Fibroblast of skin of back (primary cell): ENCODE results near the gene POMT1. TPM values are rescaled to one million over a fixed set of nuclear protein-coding genes. Genes with fewer than 3 reads are reported as not detected.
"Not testable (repeated sequence)": the region's sequence is repeated elsewhere in the genome, so short reads cannot be mapped to it uniquely, and the experiment has no call there.

ENCODE experiments used
- DNase-seq: peaks from one replicate; pipeline ENCODE4 v3.0.0-alpha.2; 2013
- polyA plus RNA-seq, 2 experiments: library from polyadenylated mRNA; unstranded; fragments of 120-200 nt; gene quantifications; one replicate each; pipeline ENCODE4 v1.2.1, GENCODE V29; 2013; ENCODE audit not compliant: insufficient read length in 2 of 2

POMT1 gene, protein sequence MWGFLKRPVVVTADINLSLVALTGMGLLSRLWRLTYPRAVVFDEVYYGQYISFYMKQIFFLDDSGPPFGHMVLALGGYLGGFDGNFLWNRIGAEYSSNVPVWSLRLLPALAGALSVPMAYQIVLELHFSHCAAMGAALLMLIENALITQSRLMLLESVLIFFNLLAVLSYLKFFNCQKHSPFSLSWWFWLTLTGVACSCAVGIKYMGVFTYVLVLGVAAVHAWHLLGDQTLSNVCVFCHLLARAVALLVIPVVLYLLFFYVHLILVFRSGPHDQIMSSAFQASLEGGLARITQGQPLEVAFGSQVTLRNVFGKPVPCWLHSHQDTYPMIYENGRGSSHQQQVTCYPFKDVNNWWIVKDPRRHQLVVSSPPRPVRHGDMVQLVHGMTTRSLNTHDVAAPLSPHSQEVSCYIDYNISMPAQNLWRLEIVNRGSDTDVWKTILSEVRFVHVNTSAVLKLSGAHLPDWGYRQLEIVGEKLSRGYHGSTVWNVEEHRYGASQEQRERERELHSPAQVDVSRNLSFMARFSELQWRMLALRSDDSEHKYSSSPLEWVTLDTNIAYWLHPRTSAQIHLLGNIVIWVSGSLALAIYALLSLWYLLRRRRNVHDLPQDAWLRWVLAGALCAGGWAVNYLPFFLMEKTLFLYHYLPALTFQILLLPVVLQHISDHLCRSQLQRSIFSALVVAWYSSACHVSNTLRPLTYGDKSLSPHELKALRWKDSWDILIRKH
- 18.4 TPM for polyA plus RNA-seq (2013, experiment 1 of 2; ENCODE audit: insufficient read length)
- 17.2 TPM for polyA plus RNA-seq (2013, experiment 2 of 2; ENCODE audit: insufficient read length)

DNA sequence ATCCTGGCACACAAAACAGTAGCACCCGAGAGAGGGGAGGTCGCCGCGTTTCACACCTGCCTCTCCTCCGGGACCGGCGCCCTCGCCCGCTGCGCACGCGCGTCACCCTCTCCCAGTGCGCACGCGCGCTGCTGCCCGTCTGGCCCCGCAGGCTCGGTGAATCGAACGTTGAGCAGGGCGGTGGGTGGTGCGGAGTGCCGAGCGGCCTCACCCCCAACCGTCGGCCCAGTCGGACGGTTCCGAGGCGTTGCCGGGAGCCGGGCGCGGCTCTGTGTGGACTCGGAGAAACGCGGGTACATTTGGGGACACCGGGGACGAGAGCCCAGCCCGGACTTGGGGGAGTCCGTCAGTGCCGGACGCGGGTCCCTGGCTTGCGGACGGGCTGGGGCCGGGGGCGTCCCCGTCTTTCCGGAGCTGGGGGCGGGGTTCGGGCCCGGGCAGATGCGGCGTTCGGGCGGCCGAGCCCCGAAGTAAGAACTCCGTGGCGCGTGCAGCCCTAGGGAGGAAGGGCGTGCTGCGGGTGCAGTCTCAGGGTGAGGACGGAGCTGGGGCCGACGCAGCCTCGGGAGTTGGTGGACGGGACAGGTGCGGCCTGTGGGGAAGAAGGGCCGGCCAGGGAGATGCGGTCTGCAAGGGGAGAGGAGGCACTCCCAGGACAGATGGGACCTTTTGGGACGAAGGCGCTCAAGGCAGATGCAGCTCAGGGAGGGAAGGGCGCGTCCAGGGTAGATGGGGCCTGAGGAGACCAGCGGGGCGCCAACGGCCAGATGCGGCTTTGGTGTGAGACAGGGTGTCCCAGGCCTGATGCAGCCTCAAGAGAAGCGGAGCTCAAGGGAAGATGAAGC is at the start of gene POMT1:
Gene POMT1 (plus strand): TSS at position 138 of the 845 bp plus-strand sequence. CDS start 1,301 bp downstream, outside the sequence.
- DNase-seq = peak; percentile 80

DNA sequence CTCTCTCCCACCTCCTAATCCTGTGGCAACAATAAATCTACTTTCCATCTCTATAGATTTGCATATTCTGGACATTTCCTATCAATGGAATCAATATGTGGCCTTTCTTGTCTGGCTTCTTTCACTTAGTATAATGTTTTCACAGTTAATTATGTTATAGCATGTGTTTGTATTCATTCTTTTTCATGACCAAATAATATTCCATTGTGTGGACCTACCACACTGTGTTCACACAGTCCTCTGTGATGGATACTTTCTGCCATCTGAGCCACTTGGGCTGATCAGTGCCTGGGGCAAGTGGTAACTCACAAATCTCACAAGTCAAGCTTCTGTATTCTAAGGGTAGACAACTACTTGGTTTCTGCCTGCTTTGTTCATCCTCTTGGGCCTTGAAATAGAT is 48.7 kb upstream of the POMT1 start:
- DNase-seq = no peak

DNA sequence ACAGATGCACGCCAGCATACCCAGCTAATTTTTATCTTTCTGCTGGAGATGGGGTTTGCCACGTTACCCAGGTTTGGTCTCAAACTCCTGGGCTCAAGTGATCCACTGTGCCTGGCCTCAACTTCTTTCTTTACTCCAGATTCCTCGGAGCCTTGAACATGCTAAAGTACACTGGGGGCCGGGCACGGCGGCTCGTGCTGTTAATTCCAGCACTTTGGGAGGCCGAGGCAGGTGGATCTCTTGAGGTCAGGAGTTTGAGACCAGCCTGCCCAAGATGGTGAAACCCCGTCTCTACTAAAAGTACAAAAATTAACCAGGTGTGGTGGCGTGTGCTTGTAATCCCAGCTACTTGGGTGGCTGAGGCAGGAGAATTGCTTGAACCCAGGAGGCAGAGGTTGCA is 47.1 kb upstream of the POMT1 start:
- not testable (repeated sequence) for DNase-seq

DNA sequence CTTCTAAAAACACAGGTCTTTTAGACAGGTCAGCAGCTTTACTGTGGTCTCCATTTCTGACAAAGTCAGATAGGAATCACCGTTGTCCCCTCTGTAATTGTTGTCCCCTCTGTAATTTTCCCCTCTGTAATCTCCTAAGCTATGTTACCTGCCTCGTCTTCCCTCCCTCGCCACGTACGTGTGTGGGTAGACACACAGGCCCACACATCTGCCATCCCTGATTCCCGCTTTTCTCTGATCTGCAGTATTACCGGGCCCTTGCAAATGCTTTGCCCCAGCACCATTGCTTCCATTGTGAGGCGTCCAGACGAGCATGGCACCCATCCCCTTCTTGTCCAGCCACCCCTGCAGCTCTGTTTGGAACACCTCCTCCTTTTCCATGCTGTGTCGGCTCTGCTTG is 45.0 kb upstream of the POMT1 start:
- no peak for DNase-seq

DNA sequence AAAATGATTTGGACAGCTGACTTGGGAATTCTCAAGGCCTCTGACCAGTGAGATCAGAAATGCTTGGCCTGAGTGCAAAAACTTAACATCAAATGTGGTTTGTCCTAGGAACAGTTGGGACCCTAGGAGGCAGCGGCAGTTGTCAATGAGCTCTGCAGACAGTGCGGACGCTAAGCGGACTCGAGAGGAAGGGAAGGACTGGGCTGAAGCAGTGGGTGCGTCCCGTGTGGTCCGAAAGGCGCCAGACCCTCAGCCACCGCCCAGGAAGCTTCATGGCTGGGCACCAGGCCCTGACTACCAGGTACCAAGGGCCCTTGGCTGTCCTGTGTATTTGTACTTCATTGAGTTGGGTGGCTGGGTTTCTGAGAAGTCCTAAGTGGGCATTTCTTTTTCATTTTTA is 43.7 kb upstream of the POMT1 start:
- no peak for DNase-seq

DNA sequence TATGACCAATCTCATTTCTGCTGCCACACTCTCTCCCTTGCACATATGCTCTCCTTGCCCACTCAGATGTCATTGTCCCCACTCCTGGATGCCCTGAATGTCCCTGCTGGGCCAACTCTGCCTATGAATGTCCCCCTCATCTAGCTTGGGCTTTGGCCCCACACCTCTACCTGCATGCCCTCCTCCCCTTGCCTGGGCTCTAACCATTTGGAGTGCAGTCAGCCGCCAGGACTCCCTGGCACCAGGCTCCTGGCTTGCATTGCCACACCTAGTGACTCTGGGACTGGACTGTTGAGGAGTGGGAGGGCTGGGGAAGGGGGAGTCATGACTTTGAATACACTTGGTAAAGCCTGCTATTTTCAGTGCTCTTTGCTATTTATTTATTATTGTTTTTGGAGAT is 41.6 kb upstream of the POMT1 start:
- no peak for DNase-seq

DNA sequence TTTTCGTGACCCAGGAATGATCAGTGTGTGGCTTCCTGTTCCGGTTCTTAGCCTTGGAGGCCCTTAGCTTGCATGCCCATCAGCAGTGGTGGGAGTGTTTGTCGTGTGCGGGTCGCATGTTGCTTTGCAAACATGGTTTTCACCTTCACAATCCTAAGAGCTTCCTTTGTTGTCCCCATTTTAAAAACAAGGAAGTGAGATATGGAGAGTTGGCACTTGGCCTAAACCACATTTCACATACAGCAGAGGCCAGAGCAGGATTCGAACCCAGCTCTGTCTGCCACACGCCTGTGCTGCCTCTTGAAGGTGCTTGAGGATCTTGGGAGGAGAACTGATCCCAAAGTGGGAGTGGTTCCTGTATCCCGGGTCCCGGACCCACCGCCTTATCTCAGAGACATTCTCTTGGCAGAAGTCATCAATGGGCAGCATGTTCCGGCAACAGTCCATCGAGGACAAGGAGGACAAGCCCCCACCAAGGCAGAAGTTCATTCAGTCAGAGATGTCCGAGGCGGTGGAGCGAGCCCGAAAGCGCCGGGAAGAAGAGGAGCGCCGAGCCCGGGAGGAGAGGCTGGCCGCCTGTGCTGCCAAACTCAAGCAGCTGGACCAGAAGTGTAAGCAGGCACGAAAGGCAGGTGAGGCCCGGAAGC is 38.2 kb upstream of the POMT1 start:
- no peak for DNase-seq

DNA sequence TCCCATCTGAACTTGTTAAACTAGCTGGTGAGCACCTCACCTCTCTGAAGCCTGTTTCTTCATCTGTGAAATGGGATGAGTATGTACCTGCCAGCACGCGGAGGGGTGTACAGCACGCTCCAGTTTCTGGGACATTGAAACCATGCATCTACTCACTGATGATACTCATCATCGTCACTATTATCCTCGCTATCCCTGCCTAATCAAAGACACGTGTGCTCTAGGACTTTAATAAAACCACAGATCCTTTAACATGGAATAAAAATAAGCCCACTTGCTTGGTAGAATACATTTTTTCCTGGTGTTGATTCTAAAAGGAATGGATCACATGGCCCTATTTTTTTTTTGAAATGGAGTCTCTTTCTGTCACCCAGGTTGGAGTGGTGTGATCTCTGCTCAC is 37.3 kb upstream of the POMT1 start:
- DNase-seq = no peak

DNA sequence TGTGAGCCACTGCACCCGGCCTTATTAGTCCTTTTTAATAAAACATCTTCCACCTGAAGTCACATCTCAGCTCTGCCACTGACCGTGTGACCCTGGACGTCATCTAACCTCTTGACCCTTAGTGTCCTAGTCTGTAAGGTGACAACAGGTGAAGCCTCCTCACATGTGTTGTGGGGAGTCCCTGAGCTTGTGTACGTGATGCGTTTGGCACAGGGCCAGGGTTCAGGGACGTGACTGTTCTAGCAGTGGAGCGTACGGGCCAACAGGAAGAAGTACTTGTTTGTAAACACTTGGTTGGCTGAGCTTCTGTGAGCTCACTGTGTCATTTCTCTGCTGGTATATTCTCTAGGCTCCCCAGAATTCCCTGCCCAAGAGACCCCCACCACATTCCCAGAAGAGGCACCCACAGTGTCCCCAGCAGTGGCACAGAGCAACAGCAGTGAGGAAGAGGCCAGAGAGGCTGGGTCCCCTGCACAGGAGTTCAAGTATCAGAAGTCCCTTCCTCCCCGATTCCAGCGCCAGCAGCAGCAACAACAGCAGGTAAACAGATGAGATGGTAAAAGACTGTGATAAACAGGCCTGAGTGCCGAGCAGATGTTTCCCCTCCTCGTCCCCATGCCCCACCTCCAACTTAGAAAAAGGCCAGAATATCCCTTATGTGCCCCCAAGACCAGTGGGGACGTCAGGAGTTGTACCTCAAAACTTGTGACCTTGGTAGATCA is 35.3 kb upstream of the POMT1 start:
- no peak for DNase-seq

DNA sequence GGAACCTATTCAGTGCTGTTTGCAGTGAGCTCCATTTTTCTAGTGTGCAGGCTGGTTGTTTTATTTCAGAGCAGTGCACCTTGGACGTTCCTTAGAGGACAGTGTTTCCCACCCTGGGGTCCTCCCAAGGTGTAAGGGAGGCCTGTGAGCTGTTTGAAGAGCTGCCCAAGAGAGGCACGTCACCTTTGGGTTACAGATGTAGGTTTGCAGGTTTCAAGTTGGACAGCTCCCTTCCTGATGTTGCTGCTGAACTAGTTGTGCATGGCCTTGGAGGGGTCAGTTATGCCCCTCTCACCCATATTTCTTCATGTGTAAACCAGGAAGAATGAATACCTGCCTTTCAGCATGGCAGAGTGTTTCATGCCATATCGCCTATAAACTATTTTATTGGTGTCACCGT is 34.7 kb upstream of the POMT1 start:
- no peak for DNase-seq

DNA sequence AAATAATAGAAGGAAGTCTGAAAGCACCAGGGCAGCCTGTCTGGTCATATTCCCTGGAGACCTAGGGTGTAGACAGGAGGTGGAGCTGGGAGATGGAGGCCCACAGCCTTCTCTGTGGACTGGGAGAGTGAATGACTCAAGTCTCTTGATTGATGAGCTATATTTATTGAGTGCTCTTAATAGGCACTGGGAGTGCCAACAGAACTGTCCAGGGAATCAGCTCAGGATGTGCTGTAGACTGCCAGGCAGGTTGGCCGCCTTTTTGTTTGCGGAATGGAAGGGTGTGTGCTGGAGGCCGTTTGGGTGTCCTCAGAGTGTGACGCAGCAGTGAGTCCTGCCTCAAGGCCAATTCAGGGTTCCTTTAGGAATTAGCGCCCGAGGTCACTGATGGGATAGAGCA is 33.4 kb upstream of the POMT1 start:
- peak; percentile 55 for DNase-seq

DNA sequence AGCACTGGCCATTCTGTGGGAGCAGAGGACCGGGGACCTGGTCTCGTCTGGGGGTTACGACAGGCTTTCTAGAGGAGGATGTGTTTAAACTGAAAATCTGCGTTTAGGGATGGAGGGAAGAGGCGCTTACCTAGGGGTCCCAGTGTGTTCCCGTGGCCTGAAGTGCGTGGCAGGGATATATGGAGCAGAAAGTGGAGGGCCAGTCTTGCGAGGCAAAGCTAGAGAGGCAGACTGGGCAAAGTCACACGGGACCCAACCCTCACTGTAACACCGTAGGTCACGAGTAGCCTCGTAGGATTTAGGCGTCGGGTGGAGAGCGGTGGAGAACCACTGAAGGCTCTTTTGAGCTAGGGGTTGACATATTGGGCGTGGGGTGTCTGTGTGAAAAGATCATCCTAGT is 32.8 kb upstream of the POMT1 start:
- DNase-seq = no peak

DNA sequence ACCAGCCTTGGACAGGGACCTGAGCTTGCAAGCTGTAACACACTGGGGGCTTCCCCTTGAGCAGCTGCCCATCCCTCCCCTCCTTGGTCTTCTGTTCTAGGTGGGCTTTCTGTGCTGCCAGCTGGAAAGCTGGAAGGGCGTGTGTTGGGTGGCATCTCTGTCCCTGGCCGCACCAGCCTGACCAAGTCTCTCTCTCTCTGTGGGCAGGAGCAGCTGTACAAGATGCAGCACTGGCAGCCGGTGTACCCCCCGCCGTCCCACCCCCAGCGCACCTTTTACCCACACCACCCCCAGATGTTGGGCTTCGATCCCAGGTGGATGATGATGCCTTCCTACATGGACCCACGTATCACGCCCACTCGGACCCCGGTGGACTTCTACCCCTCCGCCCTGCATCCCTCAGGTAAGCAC is 32.1 kb upstream of the POMT1 start:
- DNase-seq = no peak

DNA sequence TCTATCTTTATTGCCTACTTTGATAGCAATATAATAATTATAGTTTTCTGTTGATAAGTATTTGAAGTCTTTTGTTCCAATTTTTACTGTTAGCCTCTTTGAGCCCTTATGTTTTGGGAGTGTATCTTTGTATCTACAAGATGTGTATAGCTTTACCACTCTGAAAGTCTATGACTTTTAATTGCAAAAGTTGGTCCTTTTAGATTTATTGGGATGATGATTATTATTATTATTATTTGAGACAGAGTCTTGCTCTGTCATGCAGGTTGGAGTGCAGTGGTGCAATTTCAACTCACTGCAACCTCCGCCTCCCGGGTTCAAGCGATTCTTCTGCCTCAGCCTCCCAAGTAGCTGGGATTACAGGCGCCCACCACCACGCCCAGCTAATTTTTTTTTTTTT is 30.6 kb upstream of the POMT1 start:
- not testable (repeated sequence) for DNase-seq

DNA sequence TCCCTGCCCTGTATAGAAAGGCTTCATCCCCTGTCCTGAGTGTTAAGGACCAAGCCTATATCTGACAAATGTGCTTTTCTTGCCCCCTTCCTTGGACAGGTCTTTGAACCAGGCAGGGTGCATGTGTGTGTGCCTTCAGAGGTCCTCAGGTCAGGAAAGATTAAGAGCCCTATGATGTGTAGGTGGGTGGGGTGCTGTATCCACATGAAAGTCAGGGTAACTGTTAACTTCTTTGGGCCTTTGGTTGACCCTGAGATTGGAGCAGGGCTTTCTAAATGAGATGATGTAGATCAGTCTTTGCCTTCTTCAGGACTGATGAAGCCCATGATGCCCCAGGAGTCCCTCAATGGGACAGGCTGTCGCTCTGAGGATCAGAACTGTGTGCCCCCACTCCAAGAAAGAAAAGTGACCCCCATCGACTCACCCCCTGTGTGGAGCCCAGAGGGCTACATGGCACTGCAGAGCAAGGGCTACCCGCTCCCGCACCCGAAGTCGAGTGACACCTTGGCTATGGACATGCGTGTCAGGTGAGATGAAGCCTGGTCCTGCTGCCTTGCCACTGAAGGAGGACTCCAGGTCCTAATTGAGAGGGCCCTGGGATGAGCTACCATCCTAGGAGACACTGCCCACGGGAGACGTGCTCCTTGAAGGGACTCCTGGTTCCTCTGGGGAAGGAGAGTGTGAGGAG is 29.4 kb upstream of the POMT1 start:
- no peak for DNase-seq

DNA sequence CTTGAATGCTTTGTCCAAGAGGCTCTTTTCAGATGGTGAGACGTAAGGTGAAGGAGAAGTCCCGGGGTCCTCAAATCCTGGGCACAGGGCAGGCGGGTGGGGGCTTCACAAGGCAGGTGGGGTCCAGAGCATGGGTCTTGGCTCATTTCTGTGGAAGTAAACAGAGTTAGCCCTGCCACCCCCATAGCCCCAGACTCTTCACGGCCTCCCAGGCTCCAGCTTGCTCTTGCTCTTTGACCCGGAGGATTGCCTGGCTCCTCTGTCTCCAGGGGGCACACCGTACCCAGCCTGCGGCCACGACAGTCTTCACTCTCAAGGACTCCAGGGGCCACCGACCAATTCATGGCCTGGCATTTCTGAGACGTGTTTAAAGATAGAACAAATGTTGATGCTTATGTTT is 28.8 kb upstream of the POMT1 start:
- no peak for DNase-seq

DNA sequence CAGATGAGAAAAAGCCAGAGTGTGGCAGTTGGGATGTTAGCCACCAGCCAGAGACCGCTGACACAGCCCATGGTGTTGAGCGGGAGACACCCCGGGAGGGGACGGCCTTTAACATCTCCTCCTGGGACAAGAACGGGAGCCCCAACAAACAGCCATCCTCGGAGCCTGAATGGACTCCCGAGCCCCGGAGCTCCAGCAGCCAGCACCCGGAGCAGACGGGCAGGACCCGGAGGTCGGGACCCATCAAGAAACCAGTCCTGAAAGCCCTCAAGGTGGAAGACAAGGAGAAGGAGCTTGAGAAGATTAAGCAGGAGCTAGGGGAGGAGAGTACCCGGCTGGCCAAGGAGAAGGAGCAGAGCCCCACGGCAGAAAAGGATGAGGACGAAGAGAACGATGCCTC is 28.0 kb upstream of the POMT1 start:
- DNase-seq = no peak

DNA sequence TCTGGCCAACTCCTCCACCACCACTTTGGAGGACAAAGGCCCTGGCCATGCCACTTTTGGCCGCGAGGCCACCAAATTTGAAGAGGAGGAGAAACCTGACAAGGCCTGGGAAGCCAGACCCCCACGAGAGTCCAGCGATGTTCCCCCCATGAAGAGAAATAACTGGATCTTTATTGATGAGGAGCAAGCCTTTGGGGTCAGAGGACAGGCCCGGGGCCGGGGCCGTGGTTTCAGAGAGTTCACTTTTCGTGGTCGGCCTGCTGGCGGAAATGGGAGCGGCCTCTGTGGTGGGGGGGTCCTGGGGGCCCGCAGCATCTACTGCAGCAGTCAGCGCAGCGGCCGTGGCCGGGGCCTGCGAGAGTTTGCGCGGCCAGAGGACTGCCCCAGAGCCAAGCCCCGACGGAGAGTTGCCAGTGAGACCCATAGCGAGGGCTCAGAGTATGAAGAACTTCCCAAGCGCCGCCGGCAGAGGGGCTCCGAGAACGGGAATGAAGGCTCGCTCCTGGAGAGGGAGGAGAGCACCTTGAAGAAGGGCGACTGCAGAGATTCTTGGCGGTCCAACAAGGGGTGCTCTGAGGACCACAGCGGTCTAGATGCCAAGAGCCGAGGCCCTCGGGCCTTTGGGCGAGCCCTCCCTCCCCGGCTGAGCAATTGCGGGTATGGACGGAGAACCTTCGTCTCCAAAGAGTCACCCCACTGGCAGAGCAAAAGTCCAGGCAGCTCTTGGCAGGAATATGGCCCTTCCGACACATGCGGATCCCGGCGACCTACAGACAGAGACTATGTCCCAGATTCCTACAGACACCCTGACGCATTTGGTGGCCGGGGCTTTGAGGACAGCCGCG is 27.4 kb upstream of the POMT1 start:
- no peak for DNase-seq

DNA sequence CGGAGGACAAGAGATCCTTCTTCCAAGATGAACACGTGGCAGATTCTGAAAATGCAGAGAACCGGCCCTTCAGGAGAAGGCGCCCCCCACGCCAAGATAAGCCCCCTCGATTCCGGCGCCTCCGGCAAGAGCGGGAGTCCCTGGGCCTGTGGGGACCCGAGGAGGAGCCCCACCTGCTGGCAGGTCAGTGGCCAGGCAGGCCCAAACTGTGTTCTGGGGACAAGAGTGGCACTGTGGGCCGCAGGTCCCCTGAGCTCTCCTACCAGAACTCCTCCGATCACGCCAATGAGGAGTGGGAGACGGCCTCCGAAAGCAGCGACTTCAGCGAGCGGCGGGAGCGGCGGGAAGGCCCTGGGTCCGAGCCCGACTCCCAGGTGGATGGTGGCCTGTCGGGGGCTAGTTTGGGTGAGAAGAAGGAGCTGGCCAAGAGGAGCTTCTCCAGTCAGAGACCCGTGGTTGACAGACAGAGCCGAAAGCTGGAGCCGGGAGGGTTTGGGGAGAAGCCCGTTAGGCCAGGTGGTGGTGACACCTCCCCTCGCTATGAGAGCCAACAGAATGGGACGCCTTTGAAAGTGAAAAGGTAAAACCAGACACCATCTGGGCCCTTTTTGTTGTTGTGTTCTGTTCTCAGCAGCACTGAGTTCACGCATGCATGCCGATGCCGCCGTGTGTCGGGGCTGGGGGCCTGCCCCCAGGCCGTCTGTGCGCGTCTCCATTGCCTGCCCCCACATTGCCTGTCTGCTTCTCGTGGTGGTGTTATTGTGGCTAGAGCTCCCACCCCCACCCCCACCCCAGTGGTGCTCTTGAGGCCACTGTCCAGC is 26.6 kb upstream of the POMT1 start:
- DNase-seq = no peak
